DOHH2 (cell line): ENCODE measurements around the gene WASF2.

Experiments
- EZH2phosphoT487 ChIP-seq: fragments of 200-600 bp; sonication (generic); IDR thresholded peaks from 2 replicates; pipeline ENCODE4 v1.6.1; 2017; ENCODE audit warnings: borderline replicate concordance, mild to moderate bottlenecking, antibody characterized with exemption, low read length, moderate library complexity, mixed read lengths
- TF ChIP-seq, protein P1 (sequence below): fragments of 200-600 bp; sonication (generic); IDR thresholded peaks from one replicate; pipeline ENCODE4 v1.5.1; 2014; ENCODE audit warnings: antibody characterized with exemption, mild to moderate bottlenecking, low read depth, low read length; ENCODE audit not compliant: poor library complexity, severe bottlenecking

DNA sequence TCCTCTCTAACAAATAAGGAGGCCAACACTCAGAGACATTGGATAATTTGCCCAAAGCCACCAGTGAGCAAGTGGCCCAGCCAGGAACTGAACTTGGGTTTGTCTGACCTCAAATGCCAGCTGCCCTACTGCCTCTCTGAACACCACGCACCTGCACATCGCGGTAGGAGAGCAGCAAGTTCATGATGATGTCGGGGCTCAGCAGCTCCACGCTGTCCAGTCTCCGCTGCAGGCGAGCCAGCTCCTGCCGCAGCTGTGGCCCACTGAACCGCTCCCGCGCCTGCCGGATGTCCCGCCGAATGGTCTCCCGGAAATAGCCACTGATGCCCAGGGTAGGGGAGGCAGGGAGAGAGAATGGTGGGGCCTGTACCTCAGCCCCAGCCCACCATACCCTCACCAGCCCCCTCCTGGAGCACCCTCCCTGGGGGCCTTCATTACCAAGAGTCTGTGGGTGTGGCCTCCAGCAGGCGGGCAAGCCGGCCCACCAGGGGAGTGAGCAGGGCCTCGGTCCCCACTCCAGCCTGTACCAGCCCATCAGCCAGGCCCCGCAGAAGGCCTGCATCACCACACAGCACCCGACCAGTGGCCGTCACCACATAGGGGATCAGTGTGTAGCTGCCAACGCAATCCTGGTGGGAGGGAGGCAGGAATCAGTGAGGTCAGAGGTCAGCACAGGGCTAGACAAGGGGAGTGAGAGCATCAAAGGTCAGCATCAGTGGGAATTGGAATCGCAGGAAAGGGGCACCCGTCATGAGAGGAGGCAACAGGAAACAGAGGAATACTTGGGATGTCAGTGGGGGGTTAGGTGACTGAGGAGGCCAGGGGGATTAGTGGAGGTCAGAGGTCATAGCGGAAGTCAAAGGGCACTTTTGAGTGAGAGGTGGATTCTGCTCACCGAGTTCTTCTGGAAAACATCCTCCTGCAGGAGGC, 125.9 kb downstream of the WASF2 start:
- TF ChIP-seq, protein P1, sequence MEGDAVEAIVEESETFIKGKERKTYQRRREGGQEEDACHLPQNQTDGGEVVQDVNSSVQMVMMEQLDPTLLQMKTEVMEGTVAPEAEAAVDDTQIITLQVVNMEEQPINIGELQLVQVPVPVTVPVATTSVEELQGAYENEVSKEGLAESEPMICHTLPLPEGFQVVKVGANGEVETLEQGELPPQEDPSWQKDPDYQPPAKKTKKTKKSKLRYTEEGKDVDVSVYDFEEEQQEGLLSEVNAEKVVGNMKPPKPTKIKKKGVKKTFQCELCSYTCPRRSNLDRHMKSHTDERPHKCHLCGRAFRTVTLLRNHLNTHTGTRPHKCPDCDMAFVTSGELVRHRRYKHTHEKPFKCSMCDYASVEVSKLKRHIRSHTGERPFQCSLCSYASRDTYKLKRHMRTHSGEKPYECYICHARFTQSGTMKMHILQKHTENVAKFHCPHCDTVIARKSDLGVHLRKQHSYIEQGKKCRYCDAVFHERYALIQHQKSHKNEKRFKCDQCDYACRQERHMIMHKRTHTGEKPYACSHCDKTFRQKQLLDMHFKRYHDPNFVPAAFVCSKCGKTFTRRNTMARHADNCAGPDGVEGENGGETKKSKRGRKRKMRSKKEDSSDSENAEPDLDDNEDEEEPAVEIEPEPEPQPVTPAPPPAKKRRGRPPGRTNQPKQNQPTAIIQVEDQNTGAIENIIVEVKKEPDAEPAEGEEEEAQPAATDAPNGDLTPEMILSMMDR, result no peak
- no peak for TF ChIP-seq EZH2phosphoT487
